Endothelial cell of hepatic sinusoid (primary cell): ENCODE data around the gene WDFY3.
"Not testable (repeated sequence)": the region's sequence is repeated elsewhere in the genome, so short reads cannot be mapped to it uniquely, and the experiment has no call there.

Source experiments
- in situ Hi-C: cut with HindIII; loops from 2 replicates; pipeline ENCODE4 v1.10.0; 2017; ENCODE audit warnings: low sequenced_read_pairs

WDFY3 gene

DNA sequence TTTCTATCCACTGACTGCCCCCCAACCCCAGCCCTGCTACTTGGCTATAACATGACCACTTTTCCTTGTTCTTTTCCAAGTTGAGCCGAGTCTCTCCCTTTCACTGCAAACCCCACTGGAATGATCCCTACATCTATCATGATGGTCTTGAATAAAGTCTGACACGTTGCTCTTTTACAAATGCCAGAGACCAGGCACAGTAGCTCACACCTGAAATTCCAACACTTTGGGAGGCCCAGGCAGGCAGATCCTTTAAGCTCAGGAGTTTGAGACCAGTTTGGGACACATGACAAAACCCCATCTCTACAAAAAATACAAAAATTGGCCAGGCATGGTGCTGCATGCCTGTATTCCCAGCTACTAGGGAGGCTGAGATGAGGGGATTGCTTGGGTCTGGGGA lies 100.9 kb downstream of the WDFY3 start:
- in situ Hi-C loops: no loop called here

DNA sequence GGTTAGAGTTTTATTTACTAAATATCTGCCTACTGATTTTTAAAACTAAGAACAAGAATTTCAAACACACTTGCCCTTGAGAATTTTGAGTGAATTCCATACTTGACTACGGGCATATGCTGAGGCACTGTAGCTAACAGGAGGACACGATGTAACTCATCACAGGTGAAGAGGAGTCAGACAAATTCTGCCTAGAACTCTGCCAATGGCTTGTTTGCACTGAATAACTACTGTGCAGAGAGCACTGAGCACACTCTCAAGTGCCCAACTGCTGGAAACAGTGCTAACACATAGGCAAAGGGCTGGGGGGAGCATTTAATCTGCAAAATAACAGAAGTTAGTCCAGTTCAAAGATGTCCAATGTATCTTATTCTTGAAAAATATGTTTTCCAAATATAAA lies 104.4 kb downstream of the WDFY3 start:
- in situ Hi-C loops: no loop called here

GRCh38 chr4:84857296-84857695 lies 109.2 kb downstream of the WDFY3 start:
- in situ Hi-C loops: no loop called here

- in situ Hi-C loops: no loop called here
Observed at GRCh38 chr4:84856468-84857049, 109.9 kb downstream of the WDFY3 start.

- in situ Hi-C loops: no loop called here
Observed at GRCh38 chr4:84855774-84856173, 110.7 kb downstream of the WDFY3 start.

GRCh38 chr4:84852081-84852480 lies 114.4 kb downstream of the WDFY3 start:
- in situ Hi-C loops: no loop called here

GRCh38 chr4:84849051-84849640 lies 117.3 kb downstream of the WDFY3 start:
- in situ Hi-C loops: loop anchor here (5.0 kb wide), 2 partner anchors 42 to 48 kb away; no protein-coding TSS in a partner anchor

- in situ Hi-C loops: loop anchor here (5.0 kb wide), 2 partner anchors 41 to 49 kb away; no protein-coding TSS in a partner anchor
Observed at GRCh38 chr4:84848432-84848831, 118.1 kb downstream of the WDFY3 start.

- in situ Hi-C loops: loop anchor here (5.0 kb wide), 2 partner anchors 41 to 49 kb away; no protein-coding TSS in a partner anchor
Observed at GRCh38 chr4:84847978-84848377, 118.5 kb downstream of the WDFY3 start.

- in situ Hi-C loops: loop anchor here (5.0 kb wide), 2 partner anchors 40 to 50 kb away; no protein-coding TSS in a partner anchor
Observed at GRCh38 chr4:84846985-84847384, 119.5 kb downstream of the WDFY3 start.

DNA sequence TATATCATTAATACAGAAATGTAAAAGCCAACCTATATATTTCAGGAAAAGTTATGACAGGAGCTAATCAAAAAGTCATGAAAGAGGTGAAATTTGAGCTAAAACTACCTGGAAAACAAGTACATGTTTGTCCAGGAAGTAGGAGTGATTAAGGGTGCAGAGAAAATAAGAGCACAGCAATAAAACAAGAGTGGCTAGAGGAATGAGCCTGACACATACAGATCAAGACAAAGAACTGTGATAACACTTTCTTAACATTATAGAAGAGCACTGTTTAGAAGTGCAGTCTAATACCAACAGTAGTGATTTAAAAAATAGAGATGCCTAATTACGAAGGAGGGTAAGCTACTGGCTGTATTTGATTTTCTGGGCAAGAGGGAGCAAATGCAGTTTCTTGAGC lies 125.1 kb downstream of the WDFY3 start:
- in situ Hi-C loops: no loop called here

DNA sequence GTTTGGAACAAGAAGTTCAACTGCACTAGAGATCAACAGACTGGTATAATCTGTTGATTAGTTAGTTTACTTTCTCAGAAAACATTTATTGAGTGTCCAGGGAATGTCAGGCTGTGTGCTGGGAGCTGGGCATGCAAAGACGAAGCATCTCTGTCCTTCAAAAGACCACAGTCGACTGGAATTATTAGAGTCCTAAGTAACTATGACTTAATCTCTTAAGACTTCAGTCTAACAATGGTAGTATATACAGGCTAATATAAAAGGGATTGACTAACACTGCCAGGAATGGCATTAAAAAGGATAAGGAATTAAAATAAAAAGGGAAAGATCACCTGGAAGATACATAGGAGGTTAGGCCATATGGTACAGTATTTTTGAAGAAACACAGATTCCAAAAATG lies 128.7 kb downstream of the WDFY3 start:
- in situ Hi-C loops: no loop called here

GRCh38 chr4:84829633-84830032 lies 136.9 kb downstream of the WDFY3 start:
- in situ Hi-C loops: not testable (repeated sequence)

DNA sequence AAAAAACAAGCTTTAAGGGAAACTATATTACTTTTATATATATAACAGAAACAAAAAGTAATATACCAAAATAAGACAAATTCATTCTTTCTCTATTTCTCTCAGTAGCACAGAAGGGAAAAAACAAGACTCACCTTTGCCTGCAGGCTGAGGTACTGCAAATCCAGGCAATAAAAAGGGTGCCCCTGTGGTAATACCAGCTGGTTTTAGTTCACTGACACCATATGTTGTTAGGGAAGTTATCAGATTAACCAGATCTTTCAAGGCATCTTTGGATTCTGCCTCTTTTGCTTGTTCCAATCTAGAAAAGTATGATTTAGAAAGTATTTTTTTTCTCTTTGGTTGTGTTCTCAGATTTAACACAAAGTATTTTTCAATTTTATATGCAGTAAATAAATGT lies 139.8 kb downstream of the WDFY3 start:
- in situ Hi-C loops: no loop called here

DNA sequence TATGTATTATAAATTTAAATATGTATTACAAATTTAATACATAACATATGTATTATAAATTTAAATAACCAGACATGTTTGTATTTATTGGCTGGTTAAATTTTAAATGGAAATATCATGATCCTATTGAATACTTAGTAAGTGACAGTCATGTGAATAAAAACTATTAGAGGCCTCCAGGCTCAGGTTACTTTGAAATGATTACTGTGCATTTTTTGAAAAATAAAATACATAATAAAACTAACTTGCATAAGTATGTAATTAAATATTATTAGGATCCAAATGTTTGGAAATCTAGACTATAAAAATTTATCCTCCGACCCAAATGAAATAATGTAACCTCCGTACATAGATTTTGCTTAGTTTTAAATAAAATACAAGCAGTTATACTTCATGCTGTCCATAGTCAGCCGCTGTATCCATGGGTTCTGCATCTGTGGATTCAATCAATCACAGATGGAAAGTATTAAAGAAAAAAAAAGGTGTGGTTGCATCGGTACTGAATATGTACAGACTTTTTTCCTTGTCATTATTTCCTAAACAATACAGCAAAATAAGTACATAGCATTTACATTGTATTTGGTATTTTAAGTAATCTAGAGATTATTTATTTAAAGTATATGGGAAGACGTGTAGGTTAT lies 140.7 kb downstream of the WDFY3 start:
- in situ Hi-C loops: no loop called here

- in situ Hi-C loops: no loop called here
Observed at GRCh38 chr4:84821064-84821463, 145.4 kb downstream of the WDFY3 start.

- in situ Hi-C loops: no loop called here
Observed at GRCh38 chr4:84814094-84814750, 152.3 kb downstream of the WDFY3 start.

DNA sequence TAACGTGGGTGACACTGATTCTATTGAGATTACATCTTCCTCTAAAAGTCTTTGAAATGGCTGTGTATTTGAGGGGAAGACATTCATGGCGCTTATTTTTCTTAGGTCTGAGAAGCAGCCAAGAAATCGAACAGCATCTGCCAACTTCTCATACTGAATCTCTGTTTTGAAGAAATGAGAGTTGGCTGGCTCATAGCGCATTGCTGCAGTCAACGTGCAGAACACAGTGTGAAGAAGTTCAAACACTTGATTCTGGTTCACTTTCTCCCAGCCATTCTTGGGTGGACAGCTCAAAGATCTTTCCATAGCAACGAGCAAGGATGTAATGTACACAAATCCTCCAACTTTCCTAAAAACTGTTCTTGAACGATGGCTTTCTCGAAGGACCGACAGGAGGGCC lies 156.5 kb downstream of the WDFY3 start:
- in situ Hi-C loops: loop anchor here (5.0 to 10.0 kb wide), 3 partner anchors 37 to 147 kb away; no protein-coding TSS in a partner anchor

DNA sequence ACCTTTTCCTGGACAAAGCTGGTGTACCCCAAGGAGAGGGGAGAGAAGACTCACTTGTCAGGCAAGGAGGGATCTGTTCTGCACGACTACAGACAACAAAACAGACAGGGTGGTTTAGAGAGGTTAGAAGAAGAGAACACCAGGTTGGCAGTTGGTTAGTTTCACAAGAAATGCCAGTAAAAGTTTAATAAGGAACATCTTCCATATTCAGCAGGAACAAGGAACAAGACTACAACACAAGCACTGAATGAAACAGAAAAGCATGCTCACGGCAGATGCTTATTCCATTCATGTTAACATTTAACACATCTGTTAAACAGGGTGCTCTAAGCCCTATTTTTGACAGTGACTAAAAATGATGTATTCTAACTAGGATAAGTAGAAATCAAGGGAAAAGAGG lies 158.2 kb downstream of the WDFY3 start:
- in situ Hi-C loops: loop anchor here (5.0 to 10.0 kb wide), 3 partner anchors 39 to 149 kb away; no protein-coding TSS in a partner anchor

DNA sequence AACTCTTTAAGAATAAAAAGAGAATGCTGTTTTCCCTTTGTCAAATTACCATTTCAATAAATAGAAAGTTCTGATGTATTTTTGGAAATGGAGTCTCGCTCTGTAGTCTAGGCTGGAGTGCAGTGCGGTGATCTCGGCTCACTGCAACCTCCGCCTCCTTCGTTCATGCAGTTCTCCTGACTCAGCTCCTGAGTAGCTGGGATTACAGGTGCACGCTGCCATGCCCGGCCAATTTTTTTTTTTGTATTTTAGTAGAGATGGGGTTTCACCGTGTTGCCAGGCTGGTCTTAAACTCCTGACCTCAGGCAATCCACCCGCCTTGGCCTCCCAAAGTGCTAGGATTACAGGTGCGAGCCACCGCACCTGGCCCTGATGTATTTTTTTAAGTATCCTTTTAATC lies 159.9 kb downstream of the WDFY3 start:
- in situ Hi-C loops: loop anchor here (5.0 to 10.0 kb wide), 3 partner anchors 41 to 151 kb away; no protein-coding TSS in a partner anchor

GRCh38 chr4:84804136-84804535 lies 162.4 kb downstream of the WDFY3 start:
- in situ Hi-C loops: loop anchor here (10.0 kb wide), 1 partner anchor 91 kb away; no protein-coding TSS in a partner anchor
